OCI-LY1 (cell line): ENCODE measurements around the gene GPR108.
A peak's percentile ranks its signal among the peaks of the same experiment; 100 is the strongest.

ENCODE experiments used
- H2AFZ ChIP-seq: fragments of 200-600 bp; sonication (generic), shearing (Covaris generic); 2 replicates; pipeline ENCODE4 v1.6.0; 2014; ENCODE audit warnings: antibody characterized with exemption, mild to moderate bottlenecking, low read length
- H3F3A ChIP-seq: fragments of 200-600 bp; sonication (generic), shearing (Covaris generic); 2 replicates; pipeline ENCODE4 v1.6.0; 2014; ENCODE audit warnings: mild to moderate bottlenecking, antibody characterized with exemption, low read length, moderate library complexity; ENCODE audit not compliant: insufficient read depth
- H3K27ac ChIP-seq: fragments of 200-600 bp; sonication (generic); 2 replicates; pipeline ENCODE4 v1.5.1; 2014; ENCODE audit warnings: low read length, mixed run types, mild to moderate bottlenecking, low read depth; ENCODE audit not compliant: poor library complexity, severe bottlenecking
- H3K27me3 ChIP-seq: fragments of 200-600 bp; sonication (generic); 2 replicates; pipeline ENCODE4 v1.6.0; 2014; ENCODE audit warnings: antibody characterized with exemption, mild to moderate bottlenecking, low read length, moderate library complexity; ENCODE audit not compliant: insufficient read depth
- H3K36me3 ChIP-seq: fragments of 200-600 bp; sonication (generic); 2 replicates; pipeline ENCODE4 v1.6.1; 2014; ENCODE audit warnings: mild to moderate bottlenecking, antibody characterized with exemption, low read length, moderate library complexity, mixed read lengths; ENCODE audit not compliant: insufficient read depth
- H3K4me1 ChIP-seq: fragments of 200-600 bp; sonication (generic); 2 replicates; pipeline ENCODE4 v1.5.1; 2014; ENCODE audit warnings: mild to moderate bottlenecking, low read length, moderate library complexity; ENCODE audit not compliant: insufficient read depth, severe bottlenecking
- H3K4me2 ChIP-seq: fragments of 200-600 bp; sonication (generic), shearing (Covaris generic); 2 replicates; pipeline ENCODE4 v1.6.1; 2014; ENCODE audit warnings: low read length
- H3K4me3 ChIP-seq: fragments of 200-600 bp; sonication (generic); 2 replicates; pipeline ENCODE4 v1.5.1; 2014; ENCODE audit warnings: low read length, low read depth, mild to moderate bottlenecking, mixed read lengths; ENCODE audit not compliant: poor library complexity, severe bottlenecking
- H3K79me2 ChIP-seq: fragments of 200-600 bp; shearing (Covaris generic); 2 replicates; pipeline ENCODE4 v1.6.1; 2016; ENCODE audit warnings: mixed run types, low read length, mixed read lengths; ENCODE audit not compliant: insufficient read depth
- H3K9ac ChIP-seq: fragments of 200-600 bp; sonication (generic), shearing (Covaris generic); 2 replicates; pipeline ENCODE4 v1.6.1; 2014; ENCODE audit warnings: mild to moderate bottlenecking, low read length, mixed read lengths
- H3K9me2 ChIP-seq: fragments of 200-600 bp; sonication (generic), shearing (Covaris generic); 2 replicates; pipeline ENCODE4 v1.6.1; 2014; ENCODE audit warnings: low read depth, mild to moderate bottlenecking, low read length, mixed read lengths
- H3K9me3 ChIP-seq: fragments of 200-600 bp; shearing (Covaris generic); 2 replicates; pipeline ENCODE4 v1.6.1; 2014; ENCODE audit warnings: low read length, mixed read lengths
- H4K20me1 ChIP-seq: fragments of 200-600 bp; sonication (generic), shearing (Covaris generic); 2 replicates; pipeline ENCODE4 v1.6.0; 2016; ENCODE audit warnings: mild to moderate bottlenecking, low read length; ENCODE audit not compliant: insufficient read depth
- CTCF ChIP-seq: fragments of 200-600 bp; sonication (generic), shearing (Covaris generic); IDR thresholded peaks from 2 replicates; pipeline ENCODE4 v1.5.1; 2017; ENCODE audit warnings: mild to moderate bottlenecking, antibody characterized with exemption, low read length, moderate library complexity, mixed read lengths
- EZH2 ChIP-seq: fragments of 200-600 bp; sonication (generic), shearing (Covaris generic); IDR thresholded peaks from 2 replicates; pipeline ENCODE4 v1.8.0; 2017; ENCODE audit warnings: borderline replicate concordance, mixed run types, mild to moderate bottlenecking, antibody characterized with exemption, low read length, moderate library complexity, mixed read lengths

The GPR108 gene

DNA sequence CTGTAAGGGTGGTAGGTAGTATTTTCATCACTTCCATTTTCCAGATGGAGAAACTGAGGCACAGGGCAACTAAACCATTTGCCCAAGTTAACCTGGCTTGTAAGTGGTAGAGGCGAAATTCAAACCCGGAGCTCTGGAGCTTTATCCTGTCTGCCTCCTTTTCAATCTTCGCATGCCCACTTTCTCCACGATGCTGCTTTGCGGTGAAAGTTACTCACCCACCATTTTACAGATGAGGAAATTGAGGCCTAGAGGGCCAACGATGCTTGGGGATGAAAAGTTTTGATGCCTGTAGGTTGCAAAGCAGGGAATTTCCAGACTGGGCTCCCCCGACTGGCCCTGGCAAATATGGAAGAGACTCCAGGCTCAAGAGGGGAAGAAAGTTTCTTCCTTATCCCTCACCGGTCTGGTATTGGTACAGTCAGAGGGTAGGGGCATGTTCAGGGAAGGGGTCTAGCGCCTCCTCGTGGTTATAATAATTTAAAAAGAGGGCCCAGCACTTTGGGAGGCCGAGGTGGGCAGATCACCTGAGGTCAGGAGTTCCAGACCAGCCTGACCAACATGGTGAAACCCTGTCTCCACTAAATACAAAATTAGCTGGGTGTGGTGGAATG lies 31.7 kb upstream of the GPR108 start:
- H3K9me2 ChIP-seq = no peaks in the 10 kb centered on the region
- H3K4me3 ChIP-seq = no peak overlapping the region
- H3K27me3 ChIP-seq = no peaks in the 10 kb centered on the region
- no peaks in the 10 kb centered on the region for H3K9me3 ChIP-seq
- H3K79me2 ChIP-seq = peaks cover 13% of the 10 kb centered on the region
- H3K27ac ChIP-seq = peak overlapping the region; percentile 66
- 0 out of 2 replicates have a peak, but pooled peaks cover 4% of the 10 kb centered on the region for H3F3A ChIP-seq
- TF ChIP-seq EZH2 = no peak
- TF ChIP-seq CTCF = peak; percentile 59
- no peaks in the 10 kb centered on the region for H4K20me1 ChIP-seq
- H3K4me1 ChIP-seq = peaks cover 34% of the 10 kb centered on the region
- H2AFZ ChIP-seq = no peak overlapping the region
- H3K36me3 ChIP-seq = no peaks in the 10 kb centered on the region
- H3K4me2 ChIP-seq = no peak overlapping the region
- H3K9ac ChIP-seq = no peak overlapping the region

- Histone ChIP-seq H3K79me2 (peaks cover 6% of the 10 kb centered on the region; the same call in 1 of the 2 replicates), H3K4me1 (peaks cover 32% of the 10 kb centered on the region), H3K9me3 (no peaks in the 10 kb centered on the region), H3K36me3 (no peaks in the 10 kb centered on the region), H3K9me2 (no peaks in the 10 kb centered on the region), H3K9ac (peak overlapping the region; percentile 49; the same call in 1 of the 2 replicates), H3K27me3 (no peaks in the 10 kb centered on the region), H3F3A (0 out of 2 replicates have a peak, but pooled peaks cover 4% of the 10 kb centered on the region), H3K4me3 (peak overlapping the region; percentile 81), H3K27ac (peak overlapping the region; percentile 66), H4K20me1 (no peaks in the 10 kb centered on the region), H2AFZ (no peak overlapping the region), H3K4me2 (peak overlapping the region; percentile 100)
- TF ChIP-seq EZH2 (no peak), CTCF (no peak)
Observed at GRCh38 chr19:6768236-6768785, 30.9 kb upstream of the GPR108 start.

DNA sequence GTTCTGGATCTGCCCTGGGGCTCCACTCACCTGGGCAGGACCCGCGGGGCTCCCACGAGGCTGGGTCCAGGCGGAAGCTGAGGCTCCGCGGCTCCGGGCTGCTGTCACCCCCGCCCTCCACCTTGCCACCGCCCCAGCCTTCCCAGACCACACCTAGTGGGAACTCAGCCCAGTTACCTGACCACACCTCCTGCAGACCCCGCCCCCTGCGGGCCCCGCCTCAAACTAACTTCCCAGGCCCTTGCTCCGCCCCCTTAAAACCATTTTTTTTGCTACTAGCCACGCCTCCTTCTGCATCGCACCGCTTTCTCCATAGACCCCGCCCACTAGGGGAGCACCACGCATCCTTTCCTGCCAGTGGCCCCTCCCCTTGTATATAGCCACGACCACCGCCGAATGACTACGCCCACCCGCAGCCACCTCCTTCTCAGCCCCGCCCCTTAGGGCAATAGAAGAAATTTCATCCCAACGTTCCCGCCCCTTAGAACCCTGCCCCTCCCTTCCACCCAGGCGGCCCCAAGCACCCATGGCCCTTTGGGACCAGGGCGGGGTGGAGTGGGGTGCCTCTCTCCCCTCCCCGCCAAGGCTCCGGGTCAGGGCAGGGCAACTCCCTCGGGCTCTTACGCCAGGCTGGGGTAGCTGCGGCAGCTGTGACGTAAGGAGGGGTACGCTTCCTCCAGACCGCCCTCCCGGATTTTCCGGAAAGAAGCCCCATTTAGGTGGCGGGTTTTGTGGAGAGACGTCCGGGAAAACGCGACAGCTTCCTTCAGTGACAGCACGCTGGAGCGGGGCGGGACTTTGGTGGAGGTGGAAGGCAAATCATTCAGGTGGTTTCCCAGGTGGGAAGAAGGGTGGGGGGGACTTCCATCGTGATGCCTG lies 30.2 kb upstream of the GPR108 start, which contains the start of gene SH2D3A:
SH2D3A (minus strand) TSS at position 79 of the 879 bp plus-strand sequence. CDS start 3,687 bp downstream, outside the sequence.
- H3K4me3 ChIP-seq = peak within 1 kb of the TSS; percentile 81
- H2AFZ ChIP-seq = no peak within 1 kb of the TSS
- no peaks in the 10 kb centered on the region for H3K9me3 ChIP-seq
- H3F3A ChIP-seq = 0 out of 2 replicates have a peak, but pooled peaks cover 4% of the 10 kb centered on the region
- peaks cover 32% of the 10 kb centered on the region for H3K4me1 ChIP-seq
- H3K27ac ChIP-seq = peak within 1 kb of the TSS; percentile 79
- H3K79me2 ChIP-seq = no peaks in the 10 kb centered on the region
- TF ChIP-seq EZH2 (no peak), CTCF (no peak)
- peak within 1 kb of the TSS; percentile 100 for H3K4me2 ChIP-seq
- peak within 1 kb of the TSS; percentile 78 for H3K9ac ChIP-seq
- no peaks in the 10 kb centered on the region for H3K9me2 ChIP-seq
- H4K20me1 ChIP-seq = no peaks in the 10 kb centered on the region
- no peaks in the 10 kb centered on the region for H3K36me3 ChIP-seq
- no peaks in the 10 kb centered on the region for H3K27me3 ChIP-seq
